DOHH2 (cell line): ENCODE data around the gene DLEU7.

Experiments used
- H3F3A ChIP-seq: fragments of 200-600 bp; sonication (generic), shearing (Covaris generic); 2 replicates; pipeline ENCODE4 v1.6.0; 2016; ENCODE audit warnings: antibody characterized with exemption, mild to moderate bottlenecking; ENCODE audit not compliant: control insufficient read depth, insufficient read depth
- H3K27ac ChIP-seq: fragments of 200-600 bp; sonication (generic); 2 replicates; pipeline ENCODE4 v1.5.1; 2014; ENCODE audit warnings: low read depth, mild to moderate bottlenecking, low read length, moderate library complexity
- H3K27me3 ChIP-seq: fragments of 200-600 bp; sonication (generic); 2 replicates; pipeline ENCODE4 v1.6.1; 2014; ENCODE audit warnings: mild to moderate bottlenecking, low read length, mixed read lengths; ENCODE audit not compliant: control insufficient read depth
- H3K36me3 ChIP-seq: fragments of 200-600 bp; sonication (generic); 2 replicates; pipeline ENCODE4 v1.6.1; 2014; ENCODE audit warnings: mild to moderate bottlenecking, low read length, moderate library complexity, mixed read lengths; ENCODE audit not compliant: control insufficient read depth
- H3K4me1 ChIP-seq: fragments of 200-600 bp; sonication (generic); 2 replicates; pipeline ENCODE4 v1.6.1; 2014; ENCODE audit warnings: mild to moderate bottlenecking, low read length, mixed read lengths; ENCODE audit not compliant: control insufficient read depth
- H3K4me2 ChIP-seq: fragments of 200-600 bp; sonication (generic); 2 replicates; pipeline ENCODE4 v1.6.0; 2014; ENCODE audit warnings: mild to moderate bottlenecking, low read length, moderate library complexity
- H3K4me3 ChIP-seq: fragments of 200-600 bp; sonication (generic); 2 replicates; pipeline ENCODE4 v1.5.1; 2014; ENCODE audit warnings: mild to moderate bottlenecking, low read length, mixed read lengths
- H3K79me2 ChIP-seq: fragments of 200-600 bp; sonication (generic); 2 replicates; pipeline ENCODE4 v1.6.1; 2014; ENCODE audit warnings: mild to moderate bottlenecking, low read length, mixed read lengths; ENCODE audit not compliant: control insufficient read depth
- H3K9me2 ChIP-seq: fragments of 200-600 bp; sonication (generic); replicated peaks from 2 replicates; pipeline ENCODE4 v1.6.1; 2014; ENCODE audit warnings: mild to moderate bottlenecking, low read length, mixed read lengths; ENCODE audit not compliant: control insufficient read depth
- H3K9me3 ChIP-seq: fragments of 200-600 bp; sonication (generic); 2 replicates; pipeline ENCODE4 v1.6.1; 2014; ENCODE audit warnings: antibody characterized with exemption, low read length, mixed read lengths; ENCODE audit not compliant: control insufficient read depth, insufficient read depth
- H4K20me1 ChIP-seq: fragments of 200-600 bp; sonication (generic); 2 replicates; pipeline ENCODE4 v1.6.0; 2014; ENCODE audit warnings: low read depth, mild to moderate bottlenecking, antibody characterized with exemption, low read length, moderate library complexity; ENCODE audit not compliant: control insufficient read depth, insufficient read depth
- EZH2phosphoT487 ChIP-seq: fragments of 200-600 bp; sonication (generic); IDR thresholded peaks from 2 replicates; pipeline ENCODE4 v1.6.1; 2017; ENCODE audit warnings: borderline replicate concordance, mild to moderate bottlenecking, antibody characterized with exemption, low read length, moderate library complexity, mixed read lengths
- TF ChIP-seq, protein P1 (sequence below): fragments of 200-600 bp; sonication (generic); IDR thresholded peaks from one replicate; pipeline ENCODE4 v1.5.1; 2014; ENCODE audit warnings: antibody characterized with exemption, mild to moderate bottlenecking, low read depth, low read length; ENCODE audit not compliant: poor library complexity, severe bottlenecking

The DLEU7 gene

DNA sequence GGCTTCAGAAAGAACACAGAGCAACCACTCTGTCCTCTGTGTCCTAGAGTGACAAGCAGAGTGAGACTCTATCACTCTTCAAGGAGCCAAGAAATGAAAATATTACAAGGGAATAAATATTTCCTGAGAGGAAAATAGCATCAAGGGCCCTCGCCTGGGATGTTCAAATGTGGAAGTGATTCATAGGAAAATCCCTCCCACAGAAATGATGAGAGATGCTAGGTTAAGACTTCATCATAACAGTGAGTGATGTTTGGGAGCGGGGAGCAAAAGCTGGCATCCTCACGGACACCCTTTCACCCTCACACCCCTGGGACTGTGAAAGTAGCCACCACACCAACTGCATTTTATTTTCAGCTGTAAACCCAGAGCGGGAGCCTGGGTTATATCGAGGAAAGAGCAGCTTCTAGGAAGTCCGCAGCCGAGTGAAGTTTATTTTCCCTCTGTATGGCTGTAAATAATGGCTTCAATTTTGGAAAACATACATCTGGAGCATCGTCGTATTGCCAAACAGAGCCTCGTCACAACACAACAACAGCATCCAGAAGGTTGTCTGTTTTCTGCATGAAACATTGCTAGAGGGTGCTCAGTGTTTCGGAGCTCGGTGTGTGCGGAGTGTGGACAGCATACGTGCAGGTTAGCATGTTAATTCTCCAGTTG is 54.8 kb downstream of the DLEU7 start:
- TF ChIP-seq, protein P1, sequence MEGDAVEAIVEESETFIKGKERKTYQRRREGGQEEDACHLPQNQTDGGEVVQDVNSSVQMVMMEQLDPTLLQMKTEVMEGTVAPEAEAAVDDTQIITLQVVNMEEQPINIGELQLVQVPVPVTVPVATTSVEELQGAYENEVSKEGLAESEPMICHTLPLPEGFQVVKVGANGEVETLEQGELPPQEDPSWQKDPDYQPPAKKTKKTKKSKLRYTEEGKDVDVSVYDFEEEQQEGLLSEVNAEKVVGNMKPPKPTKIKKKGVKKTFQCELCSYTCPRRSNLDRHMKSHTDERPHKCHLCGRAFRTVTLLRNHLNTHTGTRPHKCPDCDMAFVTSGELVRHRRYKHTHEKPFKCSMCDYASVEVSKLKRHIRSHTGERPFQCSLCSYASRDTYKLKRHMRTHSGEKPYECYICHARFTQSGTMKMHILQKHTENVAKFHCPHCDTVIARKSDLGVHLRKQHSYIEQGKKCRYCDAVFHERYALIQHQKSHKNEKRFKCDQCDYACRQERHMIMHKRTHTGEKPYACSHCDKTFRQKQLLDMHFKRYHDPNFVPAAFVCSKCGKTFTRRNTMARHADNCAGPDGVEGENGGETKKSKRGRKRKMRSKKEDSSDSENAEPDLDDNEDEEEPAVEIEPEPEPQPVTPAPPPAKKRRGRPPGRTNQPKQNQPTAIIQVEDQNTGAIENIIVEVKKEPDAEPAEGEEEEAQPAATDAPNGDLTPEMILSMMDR: no peak
- TF ChIP-seq EZH2phosphoT487: no peak
- no peak overlapping the region for H3K27ac ChIP-seq
- no peaks in the 10 kb centered on the region for H3K79me2 ChIP-seq
- H3K36me3 ChIP-seq: no peaks in the 10 kb centered on the region
- no peaks in the 10 kb centered on the region for H4K20me1 ChIP-seq
- H3F3A ChIP-seq: no peaks in the 10 kb centered on the region
- no peaks in the 10 kb centered on the region for H3K9me2 ChIP-seq
- no peak overlapping the region for H3K4me2 ChIP-seq
- H3K27me3 ChIP-seq: no peaks in the 10 kb centered on the region
- no peaks in the 10 kb centered on the region for H3K9me3 ChIP-seq
- H3K4me3 ChIP-seq: no peak overlapping the region
- no peaks in the 10 kb centered on the region for H3K4me1 ChIP-seq

- H3K4me3 ChIP-seq: no peak overlapping the region
- no peak overlapping the region for H3K4me2 ChIP-seq
- no peaks in the 10 kb centered on the region for H3K9me2 ChIP-seq
- H3K9me3 ChIP-seq: no peaks in the 10 kb centered on the region
- no peaks in the 10 kb centered on the region for H3K4me1 ChIP-seq
- no peaks in the 10 kb centered on the region for H3K36me3 ChIP-seq
- H4K20me1 ChIP-seq: no peaks in the 10 kb centered on the region
- no peaks in the 10 kb centered on the region for H3K79me2 ChIP-seq
- TF ChIP-seq, protein P1: no peak
- no peak for TF ChIP-seq EZH2phosphoT487
- H3F3A ChIP-seq: no peaks in the 10 kb centered on the region
- H3K27ac ChIP-seq: no peak overlapping the region
- no peaks in the 10 kb centered on the region for H3K27me3 ChIP-seq
These were observed 55.9 kb downstream of the DLEU7 start for GRCh38 chr13:50787316-50788195.

GRCh38 chr13:50783717-50784290 is 59.7 kb downstream of the DLEU7 start:
- no peaks in the 10 kb centered on the region for H3K27me3 ChIP-seq
- H3K4me3 ChIP-seq: no peak overlapping the region
- H3K4me1 ChIP-seq: no peaks in the 10 kb centered on the region
- no peaks in the 10 kb centered on the region for H3F3A ChIP-seq
- TF ChIP-seq, protein P1: no peak
- TF ChIP-seq EZH2phosphoT487: no peak
- H3K36me3 ChIP-seq: no peaks in the 10 kb centered on the region
- no peaks in the 10 kb centered on the region for H3K79me2 ChIP-seq
- no peaks in the 10 kb centered on the region for H3K9me2 ChIP-seq
- no peaks in the 10 kb centered on the region for H3K9me3 ChIP-seq
- no peaks in the 10 kb centered on the region for H4K20me1 ChIP-seq
- no peak overlapping the region for H3K27ac ChIP-seq
- no peak overlapping the region for H3K4me2 ChIP-seq
